SU-DHL-6 (cell line): ENCODE results near the gene CYYR1.

Source experiments
- EZH2phosphoT487 ChIP-seq: fragments of 200-600 bp; sonication (generic), shearing (Covaris generic); conservative IDR thresholded peaks from 2 replicates; pipeline ENCODE4 v1.6.1; 2018; ENCODE audit warnings: mild to moderate bottlenecking, antibody characterized with exemption, low read length, moderate library complexity, mixed read lengths
- TF ChIP-seq, protein P1 (sequence below): fragments of 200-600 bp; sonication (generic); IDR thresholded peaks from one replicate; pipeline ENCODE4 v1.5.1; 2017; ENCODE audit warnings: antibody characterized with exemption, mild to moderate bottlenecking, low read length, moderate library complexity; ENCODE audit not compliant: insufficient read depth, poor library complexity, severe bottlenecking

DNA sequence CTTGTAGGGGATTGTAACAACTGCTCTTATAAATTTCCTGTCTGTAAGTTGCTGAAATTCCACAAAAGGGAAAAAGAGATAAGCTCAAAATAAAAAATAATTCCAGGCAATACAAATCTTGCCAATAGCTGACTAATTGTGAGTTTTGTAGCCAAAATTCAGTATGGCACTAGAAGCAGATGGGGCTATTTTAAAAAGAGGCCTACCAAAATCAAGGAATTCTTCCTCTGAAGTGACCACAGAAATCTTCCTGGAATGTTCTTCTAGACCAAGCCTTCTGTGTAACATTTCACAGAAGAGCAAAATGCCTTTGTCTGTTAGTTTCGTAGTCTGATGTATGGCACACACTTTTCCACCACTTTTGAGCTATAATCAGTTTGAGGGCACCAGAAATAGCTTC is 127.6 kb downstream of the CYYR1 start:
- TF ChIP-seq, protein P1, sequence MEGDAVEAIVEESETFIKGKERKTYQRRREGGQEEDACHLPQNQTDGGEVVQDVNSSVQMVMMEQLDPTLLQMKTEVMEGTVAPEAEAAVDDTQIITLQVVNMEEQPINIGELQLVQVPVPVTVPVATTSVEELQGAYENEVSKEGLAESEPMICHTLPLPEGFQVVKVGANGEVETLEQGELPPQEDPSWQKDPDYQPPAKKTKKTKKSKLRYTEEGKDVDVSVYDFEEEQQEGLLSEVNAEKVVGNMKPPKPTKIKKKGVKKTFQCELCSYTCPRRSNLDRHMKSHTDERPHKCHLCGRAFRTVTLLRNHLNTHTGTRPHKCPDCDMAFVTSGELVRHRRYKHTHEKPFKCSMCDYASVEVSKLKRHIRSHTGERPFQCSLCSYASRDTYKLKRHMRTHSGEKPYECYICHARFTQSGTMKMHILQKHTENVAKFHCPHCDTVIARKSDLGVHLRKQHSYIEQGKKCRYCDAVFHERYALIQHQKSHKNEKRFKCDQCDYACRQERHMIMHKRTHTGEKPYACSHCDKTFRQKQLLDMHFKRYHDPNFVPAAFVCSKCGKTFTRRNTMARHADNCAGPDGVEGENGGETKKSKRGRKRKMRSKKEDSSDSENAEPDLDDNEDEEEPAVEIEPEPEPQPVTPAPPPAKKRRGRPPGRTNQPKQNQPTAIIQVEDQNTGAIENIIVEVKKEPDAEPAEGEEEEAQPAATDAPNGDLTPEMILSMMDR = no peak
- TF ChIP-seq EZH2phosphoT487 = no peak
